ENCODE data around the gene ABCB8.

ABCB8 gene

DNA sequence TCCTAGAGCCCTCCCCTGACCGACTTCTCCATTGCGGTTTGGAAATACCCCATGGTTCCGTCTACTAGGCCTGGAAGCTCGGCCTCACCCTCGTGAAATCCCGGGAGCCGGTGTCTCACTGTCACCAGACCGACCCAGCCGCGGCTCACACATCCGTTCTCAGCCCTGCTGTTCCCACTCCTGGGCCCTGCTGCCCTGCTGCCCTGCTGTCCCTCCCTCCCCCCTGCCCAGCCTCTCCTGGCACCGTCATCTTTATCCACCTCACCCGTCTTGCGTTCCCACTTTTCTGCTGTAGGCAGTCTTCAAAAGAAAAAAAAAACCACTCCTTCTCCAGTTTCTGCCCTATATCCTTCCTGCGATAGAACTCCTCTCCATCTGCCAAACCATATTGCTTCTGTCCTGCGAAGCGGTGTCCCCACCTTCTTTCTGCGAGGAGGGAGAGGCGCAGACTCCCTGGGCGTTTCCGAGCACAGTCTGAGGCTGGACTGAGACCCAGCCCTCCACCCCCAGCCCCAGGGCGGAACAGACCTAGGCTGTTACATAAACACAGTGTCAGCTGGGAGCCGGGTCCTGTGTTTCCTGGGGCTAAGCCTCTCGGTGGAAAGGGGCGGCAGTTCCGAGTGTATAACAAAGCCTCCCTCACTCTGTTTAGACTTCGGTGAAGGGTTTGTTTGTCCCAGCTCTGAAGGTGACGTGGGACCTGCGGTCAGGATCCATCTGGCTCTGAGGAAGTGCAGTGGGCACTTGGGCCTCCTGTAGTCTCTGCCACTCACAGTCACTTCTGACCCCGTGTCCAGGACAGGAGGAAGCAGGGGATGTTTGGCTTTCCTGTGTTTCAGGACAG is 60.8 kb downstream of the ABCB8 start:
- DNase-seq = no peak

DNA sequence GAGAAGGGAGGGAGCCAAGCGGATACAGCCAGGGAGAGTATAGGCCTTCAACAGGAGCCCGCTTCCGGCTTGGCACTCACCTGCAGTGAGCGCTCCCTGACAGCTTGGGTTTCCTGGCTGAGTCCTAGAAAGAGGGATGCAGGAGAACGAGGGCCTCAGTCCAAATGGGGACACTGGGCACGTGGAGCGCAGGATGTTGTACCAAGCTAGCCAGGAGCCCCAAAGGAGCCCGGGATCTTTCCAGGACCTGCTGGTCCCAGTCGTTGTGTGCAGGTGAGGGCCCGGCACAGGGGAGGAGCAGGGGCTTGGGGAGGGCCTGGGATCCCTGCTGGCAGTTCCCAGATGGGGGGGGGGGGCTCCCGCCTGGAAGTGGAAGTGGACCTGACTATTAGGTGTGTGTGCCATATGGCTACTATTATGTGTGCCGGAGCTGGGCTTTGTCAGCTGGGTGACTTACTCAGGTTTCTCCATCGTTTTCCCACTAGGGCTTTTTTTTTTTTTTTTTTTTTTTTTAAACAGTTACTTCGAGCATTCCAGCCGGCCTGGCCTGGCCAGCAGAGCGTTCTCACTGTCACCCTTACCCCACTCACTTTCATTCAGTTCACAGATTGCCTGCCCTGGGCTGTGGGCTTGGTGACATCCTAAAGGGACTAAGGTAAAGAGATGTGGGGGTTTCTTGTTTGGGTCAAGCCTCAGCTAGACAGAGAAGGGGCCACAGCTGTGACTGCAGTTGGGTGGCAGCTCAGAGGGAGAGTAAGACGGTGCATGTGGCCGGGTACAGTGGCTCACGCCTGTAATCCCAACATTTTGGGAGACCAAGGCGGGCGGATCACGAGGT is 61.9 kb downstream of the ABCB8 start:
- no peak for DNase-seq

DNA sequence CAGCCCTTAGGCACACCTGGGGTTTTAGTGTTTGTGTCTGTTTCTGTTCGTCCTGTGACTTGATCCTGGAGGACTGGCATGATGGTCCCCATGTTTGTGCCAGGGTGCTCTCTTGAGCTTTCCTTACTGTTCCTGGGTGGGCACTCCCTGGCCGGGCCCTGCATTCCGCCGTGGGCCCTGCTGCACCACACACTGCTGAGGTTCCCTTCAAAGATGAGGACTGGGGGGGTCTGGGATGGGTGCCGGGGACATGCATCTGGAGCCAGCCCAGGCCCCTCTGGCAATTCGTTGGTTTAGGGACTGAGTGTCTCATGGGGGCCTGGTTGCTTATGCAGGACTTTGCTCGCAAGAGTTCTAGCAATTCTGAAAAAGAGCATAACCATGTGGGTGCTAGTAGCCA is 62.8 kb downstream of the ABCB8 start:
- no peak for DNase-seq

DNA sequence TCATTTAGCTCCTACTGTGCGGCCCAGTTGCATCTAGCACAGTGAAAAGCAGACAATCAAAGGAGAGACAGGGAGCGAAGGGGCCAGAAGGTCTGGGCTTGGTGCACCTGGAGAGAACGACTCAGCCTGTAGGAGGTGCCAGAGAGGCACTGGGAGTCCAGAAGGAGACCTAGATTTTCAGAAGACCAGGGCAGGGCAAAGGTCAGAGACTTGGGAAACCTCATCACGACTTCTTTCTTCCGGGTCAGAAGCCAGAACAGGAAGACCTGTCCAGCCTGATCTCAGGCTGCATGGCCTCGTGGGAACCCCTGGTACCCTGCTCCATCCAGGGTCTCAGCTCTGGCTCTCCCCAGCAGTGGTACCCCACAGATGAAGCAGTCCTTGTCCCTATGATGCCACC is 63.2 kb downstream of the ABCB8 start:
- DNase-seq = no peak

DNA sequence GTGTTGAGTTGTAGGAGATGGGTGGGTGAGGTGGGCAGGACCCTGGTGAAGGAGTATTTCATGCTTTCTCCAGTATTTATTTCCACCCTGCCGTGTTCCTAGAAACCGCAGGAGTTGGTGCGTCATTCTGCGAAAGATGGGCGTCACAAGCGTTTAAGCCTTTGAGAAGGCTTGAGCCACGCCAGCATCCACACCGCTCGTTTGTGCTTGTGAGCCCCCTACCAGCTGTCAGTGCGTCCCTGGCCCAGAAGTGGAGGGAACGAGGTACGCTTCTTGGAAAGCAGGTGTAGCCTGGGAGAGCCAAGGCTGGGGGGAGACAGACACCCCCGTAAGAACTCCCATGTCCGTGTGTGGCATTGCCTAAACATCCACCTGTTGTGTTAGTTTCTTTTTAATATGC is 63.7 kb downstream of the ABCB8 start:
- DNase-seq = no peak

DNA sequence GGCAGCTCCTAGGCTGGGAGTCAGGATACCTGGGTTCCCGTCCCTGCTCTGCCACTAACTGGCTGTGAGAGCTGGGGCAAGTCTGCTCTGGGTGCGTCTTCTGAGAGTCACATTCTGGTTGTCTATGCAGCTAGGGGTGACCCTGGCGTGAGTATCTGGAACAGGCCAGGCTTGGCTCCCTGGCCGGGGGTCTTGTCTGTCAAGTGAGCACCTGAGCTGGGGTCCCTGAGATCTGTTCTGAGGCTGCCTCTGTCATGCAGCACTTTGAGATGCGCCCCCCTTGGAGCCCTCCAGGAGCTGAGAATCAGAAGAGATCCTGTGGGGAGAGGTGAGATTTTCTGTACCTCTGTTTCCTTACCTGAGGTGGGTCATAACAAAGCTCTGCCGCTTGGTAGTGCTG is 65.5 kb downstream of the ABCB8 start:
- no peak for DNase-seq

DNA sequence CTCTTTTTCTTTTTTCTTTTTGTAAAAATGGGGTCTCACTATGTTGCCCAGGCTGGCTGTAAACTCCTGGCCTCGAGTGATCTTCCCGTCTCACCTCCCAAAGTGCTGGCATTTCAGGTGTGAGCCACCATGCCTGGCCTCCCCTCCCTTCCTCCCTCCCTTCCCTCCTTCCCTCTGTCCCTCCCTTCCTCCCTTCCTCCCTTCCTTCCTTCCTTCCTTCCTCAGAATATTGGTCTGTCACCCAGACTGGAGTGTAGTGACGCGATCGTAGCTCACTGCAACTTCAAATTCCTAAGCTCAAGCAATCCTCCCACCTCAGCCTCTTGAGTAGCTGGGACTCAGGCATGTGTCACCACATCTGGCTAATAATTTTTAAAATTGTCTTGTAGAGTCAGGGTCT is 66.4 kb downstream of the ABCB8 start:
- no peak for DNase-seq

DNA sequence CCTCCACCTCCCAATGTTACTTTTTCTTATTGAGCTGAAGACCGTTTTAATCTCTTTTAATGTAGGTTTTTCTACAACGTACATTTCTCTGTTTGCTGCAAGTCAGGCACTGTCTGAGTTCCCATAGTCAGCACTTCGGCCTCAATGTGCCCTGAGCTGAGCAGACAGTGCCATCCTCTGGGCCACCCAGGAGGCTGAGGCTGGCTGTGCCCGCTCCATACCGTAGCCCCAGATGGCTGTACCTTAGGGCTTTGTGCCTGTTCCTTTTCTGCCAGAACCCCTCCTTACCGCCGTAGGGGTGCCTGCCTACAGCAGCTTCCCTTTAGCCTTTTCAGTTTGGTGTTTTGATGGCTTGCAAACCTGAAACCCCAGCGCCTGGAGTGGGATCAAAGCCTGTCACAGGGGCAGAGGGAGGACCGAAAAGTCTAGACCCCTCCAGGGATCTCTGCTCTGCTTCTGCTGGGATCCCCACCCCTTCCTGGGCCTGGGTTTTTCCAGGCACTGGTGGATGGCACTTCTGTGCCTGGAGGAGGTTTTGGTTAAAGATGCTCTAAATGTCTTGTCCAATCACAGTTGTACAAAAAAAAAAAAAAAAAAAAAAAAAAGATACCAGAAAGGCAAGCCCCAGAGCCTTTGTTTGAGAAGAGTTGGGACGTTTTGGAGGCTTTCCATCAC is 67.0 kb downstream of the ABCB8 start:
- no peak for DNase-seq

DNA sequence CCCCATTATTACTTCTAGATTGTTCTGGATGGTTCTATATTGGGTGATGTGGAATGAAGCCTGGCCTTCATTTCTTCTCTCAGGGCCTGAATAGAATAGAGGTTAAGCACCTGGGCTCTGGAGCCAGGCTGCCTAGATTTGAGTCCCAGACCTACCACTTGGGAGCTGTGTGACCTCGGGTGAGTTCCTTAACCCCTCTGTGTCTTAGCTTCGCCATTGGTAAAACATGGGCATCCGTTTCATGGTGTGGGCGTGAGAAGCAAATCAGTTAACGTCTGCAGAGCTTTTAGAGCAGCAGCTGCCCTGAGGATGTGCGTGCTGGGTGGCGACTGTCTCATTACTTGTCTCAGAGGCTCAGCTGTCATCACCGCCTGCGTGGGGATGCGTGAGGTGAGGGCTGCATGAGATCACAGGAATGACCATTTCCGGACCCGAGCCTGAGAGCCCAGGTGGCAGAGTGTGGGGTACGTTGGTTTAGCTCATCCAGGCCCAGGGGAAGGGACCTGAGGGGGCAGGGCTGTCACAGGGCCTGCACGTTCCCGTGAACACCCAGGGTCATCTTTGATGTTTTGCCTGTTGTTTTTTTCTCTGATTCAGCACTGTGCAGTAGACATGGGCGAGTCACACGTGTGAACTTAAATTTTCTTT is 67.7 kb downstream of the ABCB8 start:
- no peak for DNase-seq

Data from activated T-cell treated with anti-CD3 and anti-CD28 coated beads for 4 hours (primary cell).